ENCODE data around the gene WNK1.

Gene WNK1

GRCh38 chr12:867905-868304 is 115.5 kb downstream of the WNK1 start:
- DNase-seq, result no peak

GRCh38 chr12:868722-869121 is 116.3 kb downstream of the WNK1 start:
- no peak for DNase-seq

GRCh38 chr12:870378-870777 is 118.0 kb downstream of the WNK1 start:
- DNase-seq, result no peak

- peak in 1 of 5 donors; percentile 5 for DNase-seq
These were observed 121.6 kb downstream of the WNK1 start for GRCh38 chr12:873954-874353.

GRCh38 chr12:879641-880040 is 127.3 kb downstream of the WNK1 start:
- no peak for DNase-seq

GRCh38 chr12:880656-881055 is 128.3 kb downstream of the WNK1 start:
- no peak for DNase-seq

GRCh38 chr12:884746-885414 is 132.5 kb downstream of the WNK1 start:
- DNase-seq, result no peak

GRCh38 chr12:885701-886100 is 133.3 kb downstream of the WNK1 start:
- DNase-seq, result no peak

- no peak for DNase-seq
These were observed 133.8 kb downstream of the WNK1 start for GRCh38 chr12:886206-886605.

- no peak for DNase-seq
These were observed 141.8 kb downstream of the WNK1 start for GRCh38 chr12:894226-894625.

GRCh38 chr12:896031-896430 is 143.7 kb downstream of the WNK1 start:
- DNase-seq, result no peak

- no peak for DNase-seq
These were observed 145.0 kb downstream of the WNK1 start for GRCh38 chr12:897386-897785.

- no peak for DNase-seq
These were observed 150.2 kb downstream of the WNK1 start for GRCh38 chr12:902581-902980.

- DNase-seq, result no peak
These were observed 150.7 kb downstream of the WNK1 start for GRCh38 chr12:903055-903454.

GRCh38 chr12:904010-904414 is 151.6 kb downstream of the WNK1 start:
- DNase-seq, result no peak

GRCh38 chr12:905261-906031 is 153.1 kb downstream of the WNK1 start:
- DNase-seq, result peak in 1 of 5 donors; percentile 17

GRCh38 chr12:906062-906585 is 153.7 kb downstream of the WNK1 start:
- peak in 1 of 5 donors; percentile 6 for DNase-seq

GRCh38 chr12:907413-908185 is 155.2 kb downstream of the WNK1 start:
- no peak for DNase-seq

- DNase-seq, result no peak
These were observed 157.5 kb downstream of the WNK1 start for GRCh38 chr12:909861-910260.

- DNase-seq, result no peak
These were observed 158.0 kb downstream of the WNK1 start for GRCh38 chr12:910416-910815.

GRCh38 chr12:911191-911826 is 158.9 kb downstream of the WNK1 start:
- DNase-seq, result no peak

- DNase-seq, result no peak
These were observed 160.3 kb downstream of the WNK1 start for GRCh38 chr12:912466-913235.
